Bronchial epithelial cell (primary cell): Measurements from ENCODE around the gene PCYT1B. TPM values are rescaled to one million over a fixed set of nuclear protein-coding genes. Genes with fewer than 3 reads are reported as not detected.
A peak's percentile ranks its signal among the peaks of the same experiment; 100 is the strongest.

Source experiments
- DNase-seq: peaks from one replicate; pipeline ENCODE4 v3.0.0-alpha.2; 2010; ENCODE audit warnings: low read depth
- FAIRE-seq: peaks from 2 replicates; lab custom pipeline; 2011; peaks lifted over from hg19 to GRCh38; lab: Jason Lieb, UNC
- H3K27me3 ChIP-seq: 2 replicates; pipeline ENCODE4 v1.5.1; 2011; ENCODE audit warnings: low read length; ENCODE audit not compliant: control insufficient read depth, insufficient read depth
- H3K36me3 ChIP-seq: 2 replicates; pipeline ENCODE4 v1.5.1; 2011; ENCODE audit warnings: low read length; ENCODE audit not compliant: control insufficient read depth, insufficient read depth
- H3K4me3 ChIP-seq: 2 replicates; pipeline ENCODE4 v1.5.1; 2011; ENCODE audit warnings: mild to moderate bottlenecking, low read depth, low read length, control low read depth
- total RNA-seq: library from RNA; depleted of rRNA; stranded (reverse); fragments of >200 nt; gene quantifications from 2 replicates; pipeline ENCODE4 v1.2.1, GENCODE V29; 2014
- TF ChIP-seq, protein P1 (sequence below): IDR thresholded peaks from 2 replicates; pipeline ENCODE4 v1.5.1; 2011; ENCODE audit warnings: mild to moderate bottlenecking, moderate library complexity, low read length, control low read depth, inconsistent platforms; ENCODE audit not compliant: insufficient read depth, severe bottlenecking

The PCYT1B gene
- total RNA-seq, 1 donor from 2014 or later = under 0.01 TPM

DNA sequence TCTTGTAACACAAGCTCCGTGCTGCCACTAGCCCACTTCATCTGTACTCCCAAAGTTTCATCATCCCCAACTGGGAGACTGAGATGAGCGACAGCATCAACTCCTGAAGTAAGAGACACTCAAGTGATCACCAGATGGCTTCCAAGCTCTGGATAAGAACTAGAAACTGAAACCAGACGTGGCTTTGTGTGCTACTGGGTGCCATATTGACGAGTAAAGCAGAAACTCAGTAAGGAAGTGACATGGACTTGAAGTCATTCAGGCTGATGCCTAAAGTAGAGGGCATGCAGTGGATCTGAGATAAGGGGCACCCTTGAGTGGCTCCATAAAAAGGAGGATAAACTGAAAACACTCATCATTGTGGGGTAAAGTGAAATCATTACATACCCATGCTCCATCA is 72.4 kb downstream of the PCYT1B start:
- Histone ChIP-seq H3K36me3 (no peaks in the 10 kb centered on the region), H3K27me3 (no peaks in the 10 kb centered on the region), H3K4me3 (no peak overlapping the region)
- TF ChIP-seq, protein P1, sequence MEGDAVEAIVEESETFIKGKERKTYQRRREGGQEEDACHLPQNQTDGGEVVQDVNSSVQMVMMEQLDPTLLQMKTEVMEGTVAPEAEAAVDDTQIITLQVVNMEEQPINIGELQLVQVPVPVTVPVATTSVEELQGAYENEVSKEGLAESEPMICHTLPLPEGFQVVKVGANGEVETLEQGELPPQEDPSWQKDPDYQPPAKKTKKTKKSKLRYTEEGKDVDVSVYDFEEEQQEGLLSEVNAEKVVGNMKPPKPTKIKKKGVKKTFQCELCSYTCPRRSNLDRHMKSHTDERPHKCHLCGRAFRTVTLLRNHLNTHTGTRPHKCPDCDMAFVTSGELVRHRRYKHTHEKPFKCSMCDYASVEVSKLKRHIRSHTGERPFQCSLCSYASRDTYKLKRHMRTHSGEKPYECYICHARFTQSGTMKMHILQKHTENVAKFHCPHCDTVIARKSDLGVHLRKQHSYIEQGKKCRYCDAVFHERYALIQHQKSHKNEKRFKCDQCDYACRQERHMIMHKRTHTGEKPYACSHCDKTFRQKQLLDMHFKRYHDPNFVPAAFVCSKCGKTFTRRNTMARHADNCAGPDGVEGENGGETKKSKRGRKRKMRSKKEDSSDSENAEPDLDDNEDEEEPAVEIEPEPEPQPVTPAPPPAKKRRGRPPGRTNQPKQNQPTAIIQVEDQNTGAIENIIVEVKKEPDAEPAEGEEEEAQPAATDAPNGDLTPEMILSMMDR = no peak
- DNase-seq (no peak), FAIRE-seq (peak; percentile 18)

DNA sequence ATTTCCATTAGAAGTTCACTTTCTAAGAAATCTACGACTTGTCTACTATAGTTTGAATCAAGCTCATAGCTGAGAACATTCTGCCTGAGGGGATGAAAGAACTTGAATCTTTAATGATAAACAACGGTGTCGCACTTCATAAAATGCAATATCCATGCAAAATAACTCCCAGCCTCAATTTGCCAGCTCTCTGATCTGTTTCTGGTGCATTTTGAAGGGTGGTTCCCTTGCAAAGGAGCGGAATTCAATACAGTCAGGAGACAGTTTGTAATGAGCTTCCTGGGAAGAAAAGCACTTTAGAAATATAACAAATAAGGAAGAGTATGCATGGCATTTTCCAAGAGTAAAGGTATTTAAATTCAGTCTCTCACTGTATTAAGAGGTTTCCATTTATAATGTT is 80.0 kb downstream of the PCYT1B start:
- FAIRE-seq = no peak
- Histone ChIP-seq H3K4me3 (no peak overlapping the region), H3K27me3 (no peaks in the 10 kb centered on the region), H3K36me3 (no peaks in the 10 kb centered on the region)
- TF ChIP-seq, protein P1 = no peak
- no peak for DNase-seq

DNA sequence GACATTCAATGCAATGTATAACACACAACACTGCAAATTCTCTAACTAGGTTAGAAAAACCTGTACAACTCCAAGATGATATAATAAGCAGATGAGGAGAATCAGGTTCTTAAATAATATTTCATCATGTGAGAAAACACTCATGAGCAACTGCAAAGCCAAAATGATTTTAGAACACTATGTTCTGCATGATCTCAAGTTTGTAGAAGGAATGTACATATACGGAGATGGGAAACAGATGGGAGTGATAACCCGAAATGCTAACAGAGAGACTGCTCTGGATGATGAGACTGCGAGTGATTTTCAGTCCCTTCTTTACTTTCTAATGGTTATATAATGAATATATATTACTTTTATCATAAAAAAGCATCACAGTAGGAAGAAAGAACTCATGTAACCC is 80.9 kb downstream of the PCYT1B start:
- Histone ChIP-seq H3K36me3 (no peaks in the 10 kb centered on the region), H3K27me3 (no peaks in the 10 kb centered on the region), H3K4me3 (no peak overlapping the region)
- no peak for FAIRE-seq
- TF ChIP-seq, protein P1 = no peak
- DNase-seq = no peak

DNA sequence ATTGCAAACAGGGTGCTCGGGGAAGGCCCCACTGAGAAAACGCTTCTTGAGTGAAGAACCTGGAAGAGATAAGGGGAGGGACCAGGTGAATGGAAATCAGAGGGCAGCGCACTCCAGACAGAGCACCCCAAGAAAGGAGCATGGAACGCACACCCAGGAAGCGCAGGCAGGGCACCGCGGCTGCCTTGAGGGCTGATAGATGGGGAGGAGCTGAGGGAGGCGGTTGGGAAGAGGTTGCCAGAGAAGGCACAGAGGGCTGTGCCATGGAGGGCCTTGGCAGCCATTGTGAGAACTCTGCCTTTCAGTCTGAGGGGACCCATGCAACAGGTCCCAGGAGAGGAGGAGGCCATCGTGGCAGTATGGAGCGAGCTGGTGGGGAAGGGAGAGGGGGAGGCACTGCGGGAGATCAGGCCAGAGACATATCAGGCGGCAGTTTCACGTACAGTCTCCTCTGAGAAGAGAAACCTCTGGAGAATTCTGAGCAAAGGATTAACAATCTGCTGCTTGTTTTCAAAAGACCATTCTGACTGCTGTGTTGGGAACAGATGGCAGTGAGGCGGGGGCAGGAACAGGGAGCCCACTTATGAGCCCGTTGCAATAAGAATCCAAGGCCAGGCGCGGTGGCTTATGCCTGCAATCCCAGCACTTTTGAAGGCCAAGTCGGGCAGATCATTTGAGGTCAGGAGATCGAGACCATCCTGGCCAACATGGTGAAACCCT is 83.7 kb downstream of the PCYT1B start:
- no peak overlapping the region for H3K4me3 ChIP-seq
- no peaks in the 10 kb centered on the region for H3K27me3 ChIP-seq
- TF ChIP-seq, protein P1 = no peak
- no peak for FAIRE-seq
- no peak for DNase-seq
- H3K36me3 ChIP-seq = no peaks in the 10 kb centered on the region

DNA sequence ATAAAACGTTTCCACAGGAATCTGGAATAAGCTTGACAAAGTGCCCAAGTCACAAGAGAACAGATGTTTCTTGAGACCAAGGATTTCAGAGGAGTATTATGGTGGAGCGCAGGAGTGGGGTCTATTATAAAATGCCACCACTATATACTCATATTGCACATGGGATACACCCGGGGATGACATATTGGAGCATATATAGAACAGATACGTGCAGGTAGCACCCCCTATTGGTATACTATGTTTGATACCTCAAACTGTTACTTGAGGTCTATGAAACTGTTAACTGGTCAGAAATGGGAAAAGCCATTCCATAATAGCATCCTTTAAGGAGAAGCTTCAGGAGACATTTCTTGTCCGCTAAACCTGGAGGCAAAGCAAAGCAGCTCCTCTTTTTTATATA is 86.0 kb downstream of the PCYT1B start:
- no peaks in the 10 kb centered on the region for H3K27me3 ChIP-seq
- no peaks in the 10 kb centered on the region for H3K36me3 ChIP-seq
- TF ChIP-seq, protein P1 = peak; percentile 8
- no peak overlapping the region for H3K4me3 ChIP-seq
- FAIRE-seq (no peak), DNase-seq (peak; percentile 16)

DNA sequence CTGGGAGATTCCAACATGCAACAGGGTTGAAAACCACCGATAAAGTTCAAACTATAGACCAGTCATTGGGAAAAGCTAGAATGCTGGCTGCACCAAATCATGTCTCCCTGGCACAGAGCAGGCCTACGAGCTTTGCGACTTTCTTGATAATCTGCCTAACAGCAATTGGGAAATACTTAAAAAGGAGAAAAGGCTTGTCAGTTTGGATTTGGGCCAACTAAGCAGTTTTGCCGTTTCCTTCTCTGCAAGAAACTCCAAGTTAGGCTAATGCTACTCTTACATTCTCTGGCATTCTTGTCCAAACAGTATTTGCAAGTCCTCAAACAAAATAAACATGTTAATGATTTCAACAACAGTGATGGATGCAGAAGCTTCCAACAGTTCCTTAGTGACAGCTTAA is 94.1 kb downstream of the PCYT1B start:
- TF ChIP-seq, protein P1 = no peak
- H3K27me3 ChIP-seq = no peaks in the 10 kb centered on the region
- H3K36me3 ChIP-seq = no peaks in the 10 kb centered on the region
- DNase-seq (peak; percentile 0), FAIRE-seq (no peak)
- no peak overlapping the region for H3K4me3 ChIP-seq
